ENCODE data around the gene SIPA1. TPM values are rescaled to one million over a fixed set of nuclear protein-coding genes. Genes with fewer than 3 reads are reported as not detected.

Gene SIPA1
- total and polyA plus RNA-seq, 2 of the 8 experiments (the other 6 are each of a cell fraction or from before 2014, with no cell fraction given), result 35.3 to 72.2 TPM

DNA sequence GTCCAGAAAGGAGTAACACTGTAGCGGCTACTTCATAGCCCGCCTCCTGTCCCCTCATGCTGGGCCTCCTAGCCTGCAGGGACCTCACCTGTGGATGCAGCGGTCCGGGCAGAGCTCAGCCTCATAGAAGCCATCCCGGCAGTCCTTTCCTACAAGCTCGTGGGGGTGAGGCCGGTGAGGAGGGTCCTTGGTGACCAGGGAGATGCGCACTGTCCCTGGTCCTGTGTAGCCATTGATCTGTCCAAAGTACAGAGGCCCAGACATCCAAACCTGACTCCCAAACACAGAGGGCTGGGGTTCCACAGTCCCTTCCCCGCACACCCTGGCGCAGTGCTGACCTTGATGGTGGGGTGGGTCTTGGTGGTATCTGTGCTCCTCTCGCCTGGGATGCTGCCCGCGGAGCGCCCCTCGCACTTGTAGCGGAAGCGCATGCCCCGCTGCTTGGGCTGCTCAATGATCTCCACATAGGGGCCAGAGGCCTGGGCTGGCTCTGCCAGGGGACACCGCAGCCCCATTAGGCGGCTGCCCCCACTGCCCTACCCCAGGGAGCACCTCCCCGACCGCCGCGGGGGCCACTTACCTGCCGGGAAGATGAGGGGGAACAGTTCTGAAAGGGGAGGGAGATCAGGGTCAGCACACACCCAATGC is 23.8 kb downstream of the SIPA1 start:
- ChIA-PET CTCF (ENCODE audit: partially characterized antibody) (interaction anchor here (1.0 to 2.7 kb wide), 5 partner anchors 8 to 348 kb away, joined by 3 to 10 read pairs (median 5); partner anchors contain the start of gene SIPA1), POLR2A (ENCODE audit: partially characterized antibody) (interaction anchor here (1.1 to 8.9 kb wide), 7 partner anchors 8 to 197 kb away, joined by 3 to 58 read pairs (median 5); partner anchors contain the start of genes CFL1 and KAT5)
- Histone ChIP-seq H3K14ac (ENCODE audit: insufficient read length) (no peak overlapping the region), H4K5ac (ENCODE audit: insufficient read length, low read depth, low read length) (no peak overlapping the region), H2AK5ac (ENCODE audit: low read depth, low read length) (no peak overlapping the region), H4K20me1 (replicated peaks in 1 of 2; ENCODE audit: control insufficient read depth in 1 of 2, insufficient read depth in 2 of 2, low read length in 2 of 2) (peaks cover 0 to 6% of the 10 kb centered on the region in 2 experiments), H3K4me1 (replicated peaks in 1 of 4; ENCODE audit: control insufficient read depth in 3 of 4, insufficient read depth in 4 of 4, low read length in 3 of 4) (peaks cover 0 to 5% (median 2%) of the 10 kb centered on the region in 4 experiments; a peak in 4 of 7 replicates), H3K4me3 (ENCODE audit: extremely low read depth in 1 of 4, insufficient read depth in 2 of 4, low read depth in 3 of 4, low read length in 4 of 4) (peak overlapping the region; percentile 63 to 85 (median 81)), H3K23ac (ENCODE audit: insufficient read length) (no peak overlapping the region), H4K8ac (ENCODE audit: extremely low read depth, insufficient read depth, low read length) (no peak overlapping the region; the same call in 1 of the 2 replicates), H2BK5ac (ENCODE audit: low read depth, low read length) (0 out of 2 replicates have a peak overlapping the region, but pooled peaks have one; percentile 16), H3K18ac (ENCODE audit: extremely low read depth, low read length) (no peak overlapping the region), H4K91ac (replicated peaks; ENCODE audit: insufficient read length, low read length) (peak overlapping the region; percentile 4), H3K36me3 (ENCODE audit: control insufficient read depth in 2 of 4, insufficient read depth in 4 of 4, low read length in 3 of 4) (peaks cover 24 to 37% (median 31%) of the 10 kb centered on the region in 4 experiments), H2BK12ac (ENCODE audit: low read depth, low read length) (no peak overlapping the region), H3K4ac (replicated peaks; ENCODE audit: insufficient read length, low read depth, low read length) (no peak overlapping the region), H2BK15ac (ENCODE audit: low read length) (no peak overlapping the region), H3K79me2 (ENCODE audit: control insufficient read depth in 1 of 2, insufficient read depth in 2 of 2, low read length in 2 of 2) (peaks cover 0 to 15% of the 10 kb centered on the region in 2 experiments; a peak in 1 of 4 replicates), H3K27me3 (replicated peaks in 1 of 4; ENCODE audit: control insufficient read depth in 3 of 4, extremely low read depth in 1 of 4, insufficient read depth in 3 of 4, low read length in 3 of 4) (no peaks in the 10 kb centered on the region), H3K56ac (replicated peaks; ENCODE audit: insufficient read length, low read depth, low read length) (no peak overlapping the region), H2AFZ (ENCODE audit: low read length) (no peak overlapping the region), H3K9me3 (ENCODE audit: insufficient read depth in 2 of 2, low read depth in 1 of 2, low read length in 1 of 2) (no peaks in the 10 kb centered on the region), H2BK120ac (replicated peaks; ENCODE audit: low read depth, low read length) (no peak overlapping the region), H3K27ac (ENCODE audit: low read depth, low read length) (no peak overlapping the region), H2BK20ac (ENCODE audit: low read length) (no peak overlapping the region), H3K79me1 (ENCODE audit: low read depth, low read length) (peaks cover 3% of the 10 kb centered on the region; the same call in 1 of the 2 replicates), H3K23me2 (ENCODE audit: low read depth, low read length) (peaks cover 11% of the 10 kb centered on the region; the same call in 1 of the 2 replicates), H3K9ac (replicated peaks in 1 of 4; ENCODE audit: extremely low read depth in 1 of 4, low read depth in 3 of 4, low read length in 3 of 4) (peak overlapping the region in 2 of 4 experiments; percentile 58 to 72; a peak in 3 of 7 replicates), H3K4me2 (ENCODE audit: insufficient read depth in 1 of 2, low read depth in 2 of 2, low read length in 2 of 2) (peak overlapping the region; percentile 68 to 88)
- TF ChIP-seq SP4 (IDR thresholded peaks at IDR 0.05; ENCODE audit: low read length) (no peak), EP300 (IDR thresholded peaks at IDR 0.05; ENCODE audit: borderline replicate concordance in 1 of 2, low read depth in 2 of 2, low read length in 2 of 2) (no peak), RFX5 (IDR thresholded peaks at IDR 0.05; ENCODE audit: borderline replicate concordance, low read depth, low read length) (no peak), CTBP2 (IDR thresholded peaks at IDR 0.05; ENCODE audit: borderline replicate concordance, insufficient read depth, insufficient read length, low read length) (no peak), SAP30 (IDR thresholded peaks at IDR 0.05; ENCODE audit: insufficient read depth, insufficient replicate concordance, low read length) (no peak), CHD1 (IDR thresholded peaks at IDR 0.05; ENCODE audit: low read depth, low read length) (no peak), BACH1 (IDR thresholded peaks at IDR 0.05; ENCODE audit: low read length) (no peak), BCL11A (IDR thresholded peaks at IDR 0.05; ENCODE audit: low read depth in 2 of 2, low read length in 2 of 2) (no peak), FOSL1 (IDR thresholded peaks at IDR 0.05; ENCODE audit: insufficient read depth, low read depth, low read length) (no peak)
- no peak for FAIRE-seq
- no peak for DNase-seq (ENCODE audit: low read depth in 1 of 2, low spot score in 2 of 2)
- WGBS, 2 experiments (ENCODE audit: extremely low coverage in 1 of 2, insufficient coverage in 1 of 2, insufficient read length in 1 of 2, insufficient replicate concordance in 2 of 2, low coverage in 1 of 2, low lambda C conversion rate in 2 of 2, missing lambda C conversion rate in 1 of 2), result 81% methylated on average over 21 of the region's 25 CpGs; no CpG with 5 or more reads in 1 of the 2 experiments

All from H1 (cell line).